Measurements from ENCODE around the gene SEMA3A. TPM values are rescaled to one million over a fixed set of nuclear protein-coding genes. Genes with fewer than 3 reads are reported as not detected.

The SEMA3A gene
- total RNA-seq, 2 experiments from 2014 or later, result 1.2 to 1.7 TPM

GRCh38 chr7:84047085-84047484 lies 147.5 kb downstream of the SEMA3A start:
- DNase-seq (no peak), ATAC-seq (no peak)
- CTCF ChIA-PET, result interaction anchor here (0.8 kb wide), 1 partner anchor 14 kb away, joined by 3 read pairs; no protein-coding TSS in a partner anchor
- H3K4me1 Mint-ChIP-seq (ENCODE audit: low read depth), result no peaks in the 10 kb centered on the region
- intact Hi-C loops (cut with micrococcal nuclease), result no loop called here
- H3K9me3 Mint-ChIP-seq, result no peaks in the 10 kb centered on the region
- H3K27me3 Mint-ChIP-seq, result no peaks in the 10 kb centered on the region
- TF ChIP-seq CTCF (IDR thresholded peaks at IDR 0.05), result no peak
- POLR2A ChIA-PET, result no interaction called here
- no peak overlapping the region for H3K27ac Mint-ChIP-seq
- no peaks in the 10 kb centered on the region for H3K36me3 Mint-ChIP-seq (ENCODE audit: low read depth)
- no peak overlapping the region for H3K4me3 Mint-ChIP-seq

DNA sequence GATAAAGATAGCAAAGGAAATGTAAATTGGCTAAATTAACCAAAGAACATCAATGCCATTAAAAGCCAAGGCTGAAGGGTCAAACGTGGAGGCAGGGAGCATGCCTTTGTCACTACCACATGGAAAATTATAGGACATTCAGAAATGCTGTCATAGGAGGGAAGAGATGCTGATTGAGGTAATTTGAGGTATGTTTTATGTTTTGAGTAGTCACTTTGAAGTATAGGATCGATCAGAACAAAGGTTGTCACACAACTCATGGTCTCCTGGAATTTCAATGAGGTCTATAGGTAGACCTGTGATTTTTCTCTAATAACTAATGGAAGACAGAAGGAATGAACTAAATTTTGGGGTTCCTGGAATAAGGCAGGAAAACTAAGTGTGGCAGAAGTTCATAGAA lies 149.8 kb downstream of the SEMA3A start:
- ChIA-PET POLR2A (no interaction called here), CTCF (no interaction called here)
- Mint-ChIP-seq H3K9me3 (no peaks in the 10 kb centered on the region), H3K27me3 (no peaks in the 10 kb centered on the region), H3K4me1 (ENCODE audit: low read depth) (no peaks in the 10 kb centered on the region), H3K36me3 (ENCODE audit: low read depth) (no peaks in the 10 kb centered on the region), H3K27ac (no peak overlapping the region), H3K4me3 (no peak overlapping the region)
- intact Hi-C loops (cut with micrococcal nuclease), result no loop called here
- DNase-seq (no peak), ATAC-seq (no peak)
- no peak for TF ChIP-seq CTCF (IDR thresholded peaks at IDR 0.05)

- POLR2A ChIA-PET, result no interaction called here
- no peaks in the 10 kb centered on the region for H3K36me3 Mint-ChIP-seq (ENCODE audit: low read depth)
- no peaks in the 10 kb centered on the region for H3K9me3 Mint-ChIP-seq
- ATAC-seq, result no peak
- intact Hi-C loops (cut with micrococcal nuclease), result no loop called here
- CTCF ChIA-PET, result no interaction called here
- no peak overlapping the region for H3K4me3 Mint-ChIP-seq
- H3K27me3 Mint-ChIP-seq, result no peaks in the 10 kb centered on the region
- TF ChIP-seq CTCF (IDR thresholded peaks at IDR 0.05), result no peak
- no peak for DNase-seq
- no peaks in the 10 kb centered on the region for H3K4me1 Mint-ChIP-seq (ENCODE audit: low read depth)
- no peak overlapping the region for H3K27ac Mint-ChIP-seq
These were observed 150.9 kb downstream of the SEMA3A start for GRCh38 chr7:84043661-84044191.

GRCh38 chr7:84042110-84042539 lies 152.5 kb downstream of the SEMA3A start:
- ChIA-PET POLR2A (no interaction called here), CTCF (no interaction called here)
- ATAC-seq, result no peak
- Mint-ChIP-seq H3K36me3 (ENCODE audit: low read depth) (no peaks in the 10 kb centered on the region), H3K4me1 (ENCODE audit: low read depth) (no peaks in the 10 kb centered on the region), H3K4me3 (no peak overlapping the region), H3K27ac (no peak overlapping the region), H3K27me3 (no peaks in the 10 kb centered on the region), H3K9me3 (no peaks in the 10 kb centered on the region)
- intact Hi-C loops (cut with micrococcal nuclease), result no loop called here
- DNase-seq, result no peak
- TF ChIP-seq CTCF (IDR thresholded peaks at IDR 0.05), result no peak

- POLR2A ChIA-PET, result no interaction called here
- Mint-ChIP-seq H3K36me3 (ENCODE audit: low read depth) (no peaks in the 10 kb centered on the region), H3K27me3 (no peaks in the 10 kb centered on the region), H3K27ac (no peak overlapping the region), H3K9me3 (no peaks in the 10 kb centered on the region), H3K4me3 (no peak overlapping the region), H3K4me1 (ENCODE audit: low read depth) (no peaks in the 10 kb centered on the region)
- ATAC-seq (no peak), DNase-seq (no peak)
- CTCF ChIA-PET, result no interaction called here
- no peak for TF ChIP-seq CTCF (IDR thresholded peaks at IDR 0.05)
- intact Hi-C loops (cut with micrococcal nuclease), result no loop called here
These were observed 152.9 kb downstream of the SEMA3A start for GRCh38 chr7:84041649-84042048.
